ENCODE data around the gene FSTL4.
"Not testable (repeated sequence)": the region's sequence is repeated elsewhere in the genome, so short reads cannot be mapped to it uniquely, and the experiment has no call there.

Gene FSTL4

GRCh38 chr5:133398646-133399101 is 213.7 kb downstream of the FSTL4 start:
- DNase-seq = no peak

- no peak for DNase-seq
Observed at GRCh38 chr5:133397990-133398645, 214.2 kb downstream of the FSTL4 start.

GRCh38 chr5:133397348-133397747 is 215.0 kb downstream of the FSTL4 start:
- DNase-seq = no peak

- no peak for DNase-seq
Observed at GRCh38 chr5:133396814-133397213, 215.5 kb downstream of the FSTL4 start.

GRCh38 chr5:133396187-133396741 is 216.1 kb downstream of the FSTL4 start:
- no peak for DNase-seq

GRCh38 chr5:133395207-133395606 is 217.1 kb downstream of the FSTL4 start:
- DNase-seq = not testable (repeated sequence)

GRCh38 chr5:133394477-133394817 is 217.9 kb downstream of the FSTL4 start:
- DNase-seq = not testable (repeated sequence)

GRCh38 chr5:133393776-133394476 is 218.4 kb downstream of the FSTL4 start:
- no peak for DNase-seq

GRCh38 chr5:133392448-133392847 is 219.9 kb downstream of the FSTL4 start:
- no peak for DNase-seq

GRCh38 chr5:133391354-133392136 is 220.8 kb downstream of the FSTL4 start:
- no peak for DNase-seq

- no peak for DNase-seq
Observed at GRCh38 chr5:133390416-133391353, 221.7 kb downstream of the FSTL4 start.

- no peak for DNase-seq
Observed at GRCh38 chr5:133389066-133389590, 223.2 kb downstream of the FSTL4 start.

GRCh38 chr5:133387621-133388020 is 224.7 kb downstream of the FSTL4 start:
- DNase-seq = no peak

GRCh38 chr5:133387091-133387490 is 225.2 kb downstream of the FSTL4 start:
- no peak for DNase-seq

GRCh38 chr5:133386662-133387061 is 225.7 kb downstream of the FSTL4 start:
- no peak for DNase-seq

- DNase-seq = no peak
Observed at GRCh38 chr5:133385346-133385745, 227.0 kb downstream of the FSTL4 start.

- DNase-seq = no peak
Observed at GRCh38 chr5:133384903-133385302, 227.4 kb downstream of the FSTL4 start.

GRCh38 chr5:133384120-133384855 is 228.1 kb downstream of the FSTL4 start:
- DNase-seq = no peak

- no peak for DNase-seq
Observed at GRCh38 chr5:133383580-133383939, 228.8 kb downstream of the FSTL4 start.

- DNase-seq = no peak
Observed at GRCh38 chr5:133382661-133383579, 229.4 kb downstream of the FSTL4 start.

Data from activated CD4-positive, CD25-positive, alpha-beta regulatory T cell treated with anti-CD3 and anti-CD28 coated beads, Interleukin-2, amount 50 U/mL, for 72 hours (primary cell).